Measurements from ENCODE around the gene HMGN2. TPM values are rescaled to one million over a fixed set of nuclear protein-coding genes. Genes with fewer than 3 reads are reported as not detected.

The HMGN2 gene
- 114 and 121 TPM in 2 replicates for total RNA-seq (2013; cell fraction: nucleolus; rRNA removed)
- 678 and 698 TPM in 2 replicates for total RNA-seq (2014; rRNA removed)
- total RNA-seq (2014; rRNA removed; fragmentation: Illumina TruSeq; extraction: Trizol), result 496 and 526 TPM in 2 replicates
- 687 and 709 TPM in 2 replicates for total RNA-seq (2021)
- polyA plus RNA-seq (2011; ENCODE audit: low read depth), result 588 TPM
- polyA plus RNA-seq (2011; rRNA removed), result 249 and 328 TPM in 2 replicates
- 223 and 268 TPM in 2 replicates for polyA plus RNA-seq (2011; cell fraction: cytosol; rRNA removed)
- 496 and 498 TPM in 2 replicates for polyA plus RNA-seq (2011; cell fraction: nucleus; rRNA removed)
- polyA plus RNA-seq (2012), result 635 and 642 TPM in 2 replicates
- 937 and 999 TPM in 2 replicates for polyA plus RNA-seq (2014; fragmentation: Illumina TruSeq; extraction: Trizol)
- 100 to 1,000 TPM; 615 to 830 TPM for polyA plus RNA-seq (2014; fragmentation: Nextera tagmentation; extraction: Ambion mirVana)
- 348 and 380 TPM in 2 replicates for polyA plus RNA-seq (2014; rRNA removed)
- 1,000 to 10,000 TPM; 2,526 to 2,682 TPM for polyA plus RNA-seq (2016; fragmentation: Nextera tagmentation; extraction: Ambion mirVana)
- polyA minus RNA-seq (2011; rRNA and poly(A)+ RNA removed), result 101 and 112 TPM in 2 replicates
- polyA minus RNA-seq (2011; cell fraction: cytosol; rRNA and poly(A)+ RNA removed), result 81.3 and 86.7 TPM in 2 replicates
- 80.0 and 98.9 TPM in 2 replicates for polyA minus RNA-seq (2011; cell fraction: nucleus; rRNA and poly(A)+ RNA removed)
- Bru-seq, nascent RNA, result percentile 99 among the genes with signal in this experiment
- percentile 99 among the genes with signal in this experiment for BruChase-seq, experiment 1, labeled RNA remaining after a 6-hour chase
- BruChase-seq, experiment 2, labeled RNA remaining after a 2-hour chase, result percentile 98 among the genes with signal in this experiment
- long read RNA-seq, experiment 1, transcript HMGN2-201 (6 exons, 1,191 nt), result major isoform, 1,368 of 1,428 reads
- long read RNA-seq, experiment 1, partial matches to known transcripts, result 15 of 1,428 reads
- long read RNA-seq, experiment 1, other reads (novel, unspliced or antisense), result 34 of 1,428 reads
- long read RNA-seq, experiment 2, transcript HMGN2-202 (5 exons, 1,045 nt), result minor isoform, 10 of 3,446 reads
- long read RNA-seq, experiment 2, transcript HMGN2-208 (4 exons, 1,030 nt), result minor isoform, 18 of 3,446 reads
- long read RNA-seq, experiment 2, transcript HMGN2-205 (5 exons, 952 nt), result minor isoform, 6 of 3,446 reads
- long read RNA-seq, experiment 2, transcript HMGN2-201 (6 exons, 1,191 nt), result major isoform, 3,303 of 3,446 reads
- long read RNA-seq, experiment 2, partial matches to known transcripts, result 21 of 3,446 reads
- long read RNA-seq, experiment 2, other reads (novel, unspliced or antisense), result 81 of 3,446 reads

DNA sequence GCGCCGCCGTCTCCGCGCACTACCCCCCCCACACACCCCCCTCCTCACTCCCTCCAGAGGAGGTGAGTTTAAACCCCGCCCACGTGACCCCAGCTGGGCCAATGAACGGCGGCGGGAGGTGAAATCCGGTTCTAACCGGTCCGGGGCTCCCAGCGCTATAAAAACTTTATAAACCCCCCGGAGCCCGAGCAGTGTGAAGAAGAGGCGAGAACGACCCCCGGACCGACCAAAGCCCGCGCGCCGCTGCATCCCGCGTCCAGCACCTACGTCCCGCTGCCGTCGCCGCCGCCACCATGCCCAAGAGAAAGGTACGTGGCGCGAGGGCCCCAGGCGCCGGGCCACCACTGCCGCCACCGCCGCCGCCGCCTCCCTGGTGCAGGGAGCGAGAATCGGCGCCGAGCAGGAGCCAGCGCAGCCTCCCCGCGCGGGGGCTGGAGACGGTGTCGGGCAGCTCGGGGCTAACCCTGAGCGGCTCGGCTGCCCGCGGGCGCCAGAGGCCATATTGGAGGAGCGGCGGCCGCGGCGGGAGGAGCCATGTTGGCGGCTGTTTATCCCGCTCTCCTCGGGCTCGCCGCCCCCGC, at the start of gene HMGN2:
HMGN2 (plus strand) TSS at position 121 of the 581 bp plus-strand sequence; CDS start at position 294, 173 bp downstream.
- H3K27ac ChIP-seq (ENCODE audit: control insufficient read depth, insufficient read depth), result peak within 1 kb of the TSS; percentile 98
- no peak for FAIRE-seq
- no TSS peak for BruUV-seq (replicated peaks)
- ChIA-PET SMC1A (ENCODE audit: uncharacterized antibody, unreplicated experiment) (interaction anchor here (1.2 kb wide), 1 partner anchor 367 kb away, joined by 3 read pairs; no protein-coding TSS in a partner anchor), POLR2A (interaction anchor here (0.7 to 4.5 kb wide), 6 partner anchors 10 to 154 kb away, joined by 3 to 24 read pairs (median 4); partner anchors contain the start of genes CD52 and DHDDS), CTCF (interaction anchor here (0.6 to 3.6 kb wide), 8 partner anchors 12 to 92 kb away, joined by 3 to 14 read pairs (median 4); no protein-coding TSS in a partner anchor), RAD21 (ENCODE audit: unreplicated experiment) (interaction anchor here (2.8 kb wide), 1 partner anchor 28 kb away, joined by 12 read pairs; no protein-coding TSS in a partner anchor)
- peak; percentile 27 for DNase-seq (ENCODE audit: low read depth, low spot score)
- peak; percentile 84 for ATAC-seq
- H4K20me1 ChIP-seq (ENCODE audit: control insufficient read depth, insufficient read depth), result no peaks in the 10 kb centered on the region; the same call in 1 of the 2 replicates
- peak within 1 kb of the TSS; percentile 98 for H3K4me2 ChIP-seq (ENCODE audit: control insufficient read depth, insufficient read depth)
- peaks cover 25% of the 10 kb centered on the region for H3K79me2 ChIP-seq (ENCODE audit: control insufficient read depth, insufficient read depth, low read length)
- H3K27me3 ChIP-seq (replicated peaks in 1 of 2; ENCODE audit: control insufficient read depth in 2 of 2, insufficient read depth in 2 of 2, low read length in 1 of 2), result no peaks in the 10 kb centered on the region
- in situ Hi-C loops (cut with MboI) (no loop called here), intact Hi-C loops (cut with micrococcal nuclease; ENCODE audit: unreplicated experiment) (no loop called here)
- H3K4me3 ChIP-seq, result peak within 1 kb of the TSS; percentile 84
- no peaks in the 10 kb centered on the region for H3K9me3 ChIP-seq (replicated peaks; ENCODE audit: control insufficient read depth, insufficient read depth, low read length)
- H3K9ac ChIP-seq (ENCODE audit: control insufficient read depth, insufficient read depth, low read length), result peak within 1 kb of the TSS; percentile 98
- under 1% methylated on average over 38 of the region's 69 CpGs for WGBS (ENCODE audit: insufficient coverage, insufficient replicate concordance, low lambda C conversion rate, missing lambda C conversion rate)
- peaks cover 11 to 32% of the 10 kb centered on the region in 2 experiments for H3K36me3 ChIP-seq (ENCODE audit: control insufficient read depth in 2 of 2, insufficient read depth in 2 of 2, low read length in 1 of 2)
- peak within 1 kb of the TSS; percentile 51 for H2AFZ ChIP-seq (ENCODE audit: control insufficient read depth, low read depth, low read length)
- peaks cover 19% of the 10 kb centered on the region for H3K4me1 ChIP-seq (ENCODE audit: control insufficient read depth, insufficient read depth, low read length)
- TF ChIP-seq, protein P1, sequence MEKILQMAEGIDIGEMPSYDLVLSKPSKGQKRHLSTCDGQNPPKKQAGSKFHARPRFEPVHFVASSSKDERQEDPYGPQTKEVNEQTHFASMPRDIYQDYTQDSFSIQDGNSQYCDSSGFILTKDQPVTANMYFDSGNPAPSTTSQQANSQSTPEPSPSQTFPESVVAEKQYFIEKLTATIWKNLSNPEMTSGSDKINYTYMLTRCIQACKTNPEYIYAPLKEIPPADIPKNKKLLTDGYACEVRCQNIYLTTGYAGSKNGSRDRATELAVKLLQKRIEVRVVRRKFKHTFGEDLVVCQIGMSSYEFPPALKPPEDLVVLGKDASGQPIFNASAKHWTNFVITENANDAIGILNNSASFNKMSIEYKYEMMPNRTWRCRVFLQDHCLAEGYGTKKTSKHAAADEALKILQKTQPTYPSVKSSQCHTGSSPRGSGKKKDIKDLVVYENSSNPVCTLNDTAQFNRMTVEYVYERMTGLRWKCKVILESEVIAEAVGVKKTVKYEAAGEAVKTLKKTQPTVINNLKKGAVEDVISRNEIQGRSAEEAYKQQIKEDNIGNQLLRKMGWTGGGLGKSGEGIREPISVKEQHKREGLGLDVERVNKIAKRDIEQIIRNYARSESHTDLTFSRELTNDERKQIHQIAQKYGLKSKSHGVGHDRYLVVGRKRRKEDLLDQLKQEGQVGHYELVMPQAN (conservative IDR thresholded peaks at IDR 0.05), result peak; percentile 80
- no peak for TF ChIP-seq ATF7 (IDR thresholded peaks at IDR 0.05; ENCODE audit: low read depth)
- no peak for TF ChIP-seq NFYA (IDR thresholded peaks at IDR 0.05; ENCODE audit: borderline replicate concordance, low read depth, low read length)
- TF ChIP-seq BCL11A (IDR thresholded peaks at IDR 0.05; ENCODE audit: low read depth, low read length), result no peak
- no peak for TF ChIP-seq RBBP5 (conservative IDR thresholded peaks at IDR 0.05)
- TF ChIP-seq ZBTB11 (CRISPR knock-in tag; IDR thresholded peaks at IDR 0.05), result no peak
- TF ChIP-seq POLR2AphosphoS5 (IDR thresholded peaks at IDR 0.05; ENCODE audit: low read length), result peak; percentile 80
- TF ChIP-seq MAX (IDR thresholded peaks at IDR 0.05; ENCODE audit: low read depth, low read length), result peak; percentile 85
- TF ChIP-seq, protein P2, sequence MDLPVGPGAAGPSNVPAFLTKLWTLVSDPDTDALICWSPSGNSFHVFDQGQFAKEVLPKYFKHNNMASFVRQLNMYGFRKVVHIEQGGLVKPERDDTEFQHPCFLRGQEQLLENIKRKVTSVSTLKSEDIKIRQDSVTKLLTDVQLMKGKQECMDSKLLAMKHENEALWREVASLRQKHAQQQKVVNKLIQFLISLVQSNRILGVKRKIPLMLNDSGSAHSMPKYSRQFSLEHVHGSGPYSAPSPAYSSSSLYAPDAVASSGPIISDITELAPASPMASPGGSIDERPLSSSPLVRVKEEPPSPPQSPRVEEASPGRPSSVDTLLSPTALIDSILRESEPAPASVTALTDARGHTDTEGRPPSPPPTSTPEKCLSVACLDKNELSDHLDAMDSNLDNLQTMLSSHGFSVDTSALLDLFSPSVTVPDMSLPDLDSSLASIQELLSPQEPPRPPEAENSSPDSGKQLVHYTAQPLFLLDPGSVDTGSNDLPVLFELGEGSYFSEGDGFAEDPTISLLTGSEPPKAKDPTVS (IDR thresholded peaks at IDR 0.05; ENCODE audit: low read depth, low read length), result no peak
- TF ChIP-seq SREBF1 (IDR thresholded peaks at IDR 0.05; ENCODE audit: low read length), result no peak
- no peak for TF ChIP-seq WRNIP1 (IDR thresholded peaks at IDR 0.05; ENCODE audit: borderline replicate concordance, low read depth, low read length)
